HL-60/S4 treated with retinoic acid at 250 ng/mL for 4 days and 3 days (cell line): ENCODE data around the gene ATP6V0D1.

Experiments used
- in situ Hi-C: fragments of 300-500 bp; cut with MboI; formaldehyde crosslinking; loops from 2 replicates; pipeline ENCODE4 v1.7.0; 2022; ENCODE audit warnings: low sequenced_read_pairs

The ATP6V0D1 gene

DNA sequence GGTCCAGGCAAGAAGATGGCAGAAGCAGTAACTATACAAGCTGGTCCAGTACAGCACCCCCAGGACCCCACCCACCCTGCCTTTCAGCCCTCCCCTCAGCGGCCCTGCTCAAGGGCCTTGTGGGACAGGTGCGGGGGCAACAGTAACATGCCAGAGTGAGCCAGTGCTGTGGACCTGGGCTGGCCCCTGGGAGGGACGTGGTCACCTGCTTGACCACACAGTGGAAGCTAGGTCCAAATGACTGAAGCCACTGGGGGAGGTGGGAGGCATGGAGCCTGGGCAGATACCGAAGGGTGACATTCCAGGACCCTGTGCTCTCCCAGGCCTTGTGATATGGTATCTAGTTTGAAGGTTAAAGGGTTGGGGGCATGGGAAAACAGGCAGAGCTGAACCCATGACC, 17.3 kb downstream of the ATP6V0D1 start:
- in situ Hi-C loops, result no loop called here

DNA sequence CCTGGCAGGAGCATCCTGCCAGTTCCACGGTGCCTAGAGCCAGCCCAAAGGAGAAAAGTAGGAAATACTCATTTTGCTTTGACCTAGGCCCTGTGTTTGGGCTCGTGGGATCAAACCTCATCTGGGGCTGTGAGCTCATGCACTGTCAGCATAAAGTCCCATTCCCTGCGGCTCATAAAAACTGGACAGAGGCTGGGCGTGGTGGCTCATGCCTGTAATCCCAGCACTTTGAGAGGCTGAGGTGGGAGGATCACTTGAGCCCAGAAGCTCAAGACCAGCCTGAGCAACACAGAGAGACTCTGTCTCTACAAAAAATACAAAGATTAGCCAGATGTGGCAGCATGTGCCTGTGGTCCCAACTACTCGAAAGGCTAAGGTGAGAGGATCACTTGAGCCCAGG, 17.9 kb downstream of the ATP6V0D1 start:
- in situ Hi-C loops, result no loop called here

GRCh38 chr16:67462279-67462655, 18.7 kb downstream of the ATP6V0D1 start:
- in situ Hi-C loops, result no loop called here

DNA sequence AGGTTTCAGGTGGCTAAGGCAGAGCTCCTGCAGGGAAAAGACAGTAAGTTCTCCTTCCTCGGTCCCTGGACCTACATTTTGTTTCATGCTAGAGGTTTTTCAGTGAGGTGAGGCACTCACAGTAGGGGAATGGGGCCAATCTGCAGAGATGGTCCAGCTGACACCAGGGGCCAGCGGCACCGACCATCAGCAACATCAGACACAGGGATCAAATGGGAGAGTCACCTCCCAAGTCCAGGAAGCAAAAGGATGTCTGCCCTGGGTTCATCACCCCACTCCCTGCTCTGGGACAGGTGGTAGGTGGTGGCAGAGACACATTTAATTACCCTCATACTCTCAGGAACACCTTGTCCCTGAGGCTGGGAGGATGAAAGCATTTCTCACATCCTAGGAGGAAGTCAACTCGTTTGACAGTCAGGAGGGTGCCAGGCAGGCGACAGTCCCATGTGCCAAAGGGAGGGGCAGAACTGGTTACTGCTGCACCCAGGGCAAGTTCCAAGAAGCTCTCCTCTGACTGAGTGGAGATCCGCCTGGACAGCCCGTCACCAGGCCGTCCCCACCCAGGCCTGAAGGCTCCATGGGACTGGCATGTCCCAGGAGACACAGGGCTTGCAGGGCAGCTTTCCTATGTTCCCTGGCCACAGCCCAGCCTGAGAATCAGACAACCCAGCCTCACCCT, 19.2 kb downstream of the ATP6V0D1 start:
- in situ Hi-C loops, result no loop called here

GRCh38 chr16:67460961-67461360, 20.0 kb downstream of the ATP6V0D1 start:
- in situ Hi-C loops, result no loop called here

- in situ Hi-C loops, result no loop called here
These were observed 20.8 kb downstream of the ATP6V0D1 start for GRCh38 chr16:67460168-67460567.

- in situ Hi-C loops, result no loop called here
These were observed 21.2 kb downstream of the ATP6V0D1 start for GRCh38 chr16:67459861-67460150.

DNA sequence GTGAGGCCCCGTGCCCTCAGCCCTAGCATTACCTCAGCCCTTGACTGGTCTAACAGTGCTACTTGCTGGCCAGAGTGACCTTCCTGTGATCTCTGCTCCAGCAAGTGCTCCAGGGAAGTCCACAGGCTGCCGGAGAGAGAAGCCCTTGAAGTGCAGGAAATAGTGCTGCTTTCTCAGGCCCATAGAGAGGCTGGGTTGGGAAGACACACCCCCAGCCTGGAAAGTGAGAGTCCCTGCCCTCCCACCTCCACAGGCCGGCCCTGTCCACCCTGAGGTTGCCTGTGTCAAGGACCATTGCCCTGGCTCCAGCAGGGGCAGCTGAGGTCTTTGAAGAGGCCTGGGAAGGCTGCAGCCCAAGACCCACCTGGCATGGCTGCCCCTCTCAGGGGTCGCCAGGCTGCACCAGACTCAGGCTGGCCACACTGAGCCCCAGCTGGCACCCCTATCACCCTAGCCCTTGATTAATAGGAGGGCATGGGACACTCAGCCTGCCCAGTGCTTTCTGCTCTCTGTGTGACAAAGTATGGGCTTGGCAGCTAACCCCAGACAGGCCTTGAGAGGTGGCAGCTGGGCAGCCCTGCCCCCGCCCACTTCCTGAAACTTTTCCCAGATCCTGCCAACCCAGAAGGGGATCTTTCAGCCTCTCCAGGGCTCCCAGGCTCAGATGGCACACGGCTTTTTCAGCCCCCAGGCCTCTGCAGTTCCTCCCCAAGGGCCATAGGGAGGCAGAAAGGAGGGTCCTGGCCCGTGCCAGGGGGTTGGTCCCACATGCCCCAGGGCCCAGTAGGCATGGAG, 21.7 kb downstream of the ATP6V0D1 start:
- in situ Hi-C loops, result no loop called here

DNA sequence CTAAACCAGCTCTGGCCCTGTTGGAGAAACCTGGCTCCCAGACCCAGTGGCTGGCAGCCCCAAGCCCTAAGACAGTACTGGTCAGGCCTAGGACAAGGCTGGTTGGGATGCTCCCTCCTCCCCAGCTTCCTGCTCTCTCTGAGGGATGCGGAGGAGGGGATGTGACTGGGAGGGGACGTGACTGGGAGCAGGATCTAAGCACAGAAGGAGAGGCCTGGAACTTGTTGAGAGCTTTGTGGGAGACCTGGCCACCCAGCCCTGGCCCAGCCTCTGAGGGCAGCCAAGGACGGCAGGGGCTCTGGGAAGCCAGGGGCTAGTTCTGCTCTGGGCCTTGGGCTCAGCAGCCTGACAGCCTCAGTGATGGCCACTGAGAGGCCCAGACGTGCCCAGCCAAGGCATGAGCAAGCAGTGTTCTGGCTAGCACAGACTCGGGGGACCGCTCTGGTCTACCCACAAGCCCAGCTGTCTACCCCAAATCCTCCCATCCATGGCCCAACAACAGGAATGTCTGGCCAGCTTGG, 22.8 kb downstream of the ATP6V0D1 start:
- in situ Hi-C loops, result no loop called here

GRCh38 chr16:67457611-67458010, 23.3 kb downstream of the ATP6V0D1 start:
- in situ Hi-C loops, result no loop called here

DNA sequence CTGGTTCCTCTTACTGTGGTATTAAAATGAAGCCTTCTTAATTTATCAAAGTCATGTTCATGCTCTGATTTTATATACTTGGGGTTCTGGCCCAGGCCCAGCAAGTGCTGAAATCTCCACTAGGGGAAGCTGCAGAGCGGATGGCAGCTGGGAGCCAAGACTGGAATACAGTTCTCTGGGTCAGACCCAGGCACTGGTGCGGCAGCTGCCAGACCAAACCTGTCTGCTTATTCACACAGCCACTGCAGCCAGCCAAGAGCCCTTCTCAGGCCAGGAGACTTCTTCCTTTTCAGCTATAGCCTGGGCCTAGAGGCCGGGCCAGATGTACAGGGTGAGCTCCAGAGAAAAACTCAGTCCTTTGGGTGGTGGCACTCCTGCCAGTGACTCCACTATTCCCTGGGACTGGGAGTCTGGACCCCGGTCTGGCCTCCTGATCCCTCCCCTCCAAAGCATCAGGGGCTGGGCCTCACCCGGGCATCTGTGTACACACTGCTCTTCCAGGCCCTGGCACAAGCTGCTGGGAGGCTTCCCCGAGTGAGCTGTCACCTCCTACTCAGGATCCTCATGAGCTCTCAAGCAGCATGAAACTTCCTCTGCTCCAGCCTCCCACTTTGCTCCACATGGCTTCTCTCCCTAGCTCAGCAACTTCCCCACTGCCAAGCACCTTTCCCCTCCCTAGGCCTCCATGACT, 24.4 kb downstream of the ATP6V0D1 start:
- in situ Hi-C loops, result no loop called here

GRCh38 chr16:67454852-67455251, 26.1 kb downstream of the ATP6V0D1 start:
- in situ Hi-C loops, result no loop called here

- in situ Hi-C loops, result no loop called here
These were observed 26.9 kb downstream of the ATP6V0D1 start for GRCh38 chr16:67454104-67454503.

DNA sequence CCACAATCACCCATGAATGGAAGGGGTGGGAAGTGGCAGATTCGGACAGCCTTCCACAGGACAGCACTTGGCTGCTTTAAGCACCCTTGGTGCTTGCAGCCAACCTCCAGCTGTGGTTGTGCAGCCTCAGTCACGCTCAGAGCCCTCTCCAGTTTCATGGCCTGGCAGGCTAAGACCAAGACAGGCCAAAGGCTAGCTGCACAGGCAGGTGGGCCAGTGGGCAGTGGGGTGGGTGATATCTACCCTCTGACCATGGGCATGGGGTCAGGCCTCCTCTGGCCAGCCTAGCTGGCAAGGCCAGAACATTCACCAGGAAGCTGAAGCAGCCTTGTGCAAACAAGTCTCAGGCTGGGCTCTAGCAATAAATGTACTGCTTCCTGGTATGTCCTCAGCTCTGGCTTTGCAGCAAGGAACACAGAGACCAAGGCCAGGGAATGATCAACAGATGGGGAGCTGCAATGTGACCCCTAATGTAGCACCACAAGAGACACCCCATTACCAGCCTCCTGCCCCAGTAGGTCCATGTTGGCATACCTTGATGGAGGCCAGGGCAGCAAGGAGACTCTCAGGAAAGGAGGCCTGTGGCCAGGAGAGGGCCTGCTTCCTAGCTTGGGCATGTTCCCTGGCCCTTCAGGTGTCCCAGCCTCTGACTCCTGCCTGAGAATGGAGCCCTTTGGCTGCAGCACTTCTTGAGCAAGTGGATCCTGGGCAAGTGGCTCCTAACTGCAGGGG, 29.1 kb downstream of the ATP6V0D1 start:
- in situ Hi-C loops, result no loop called here

DNA sequence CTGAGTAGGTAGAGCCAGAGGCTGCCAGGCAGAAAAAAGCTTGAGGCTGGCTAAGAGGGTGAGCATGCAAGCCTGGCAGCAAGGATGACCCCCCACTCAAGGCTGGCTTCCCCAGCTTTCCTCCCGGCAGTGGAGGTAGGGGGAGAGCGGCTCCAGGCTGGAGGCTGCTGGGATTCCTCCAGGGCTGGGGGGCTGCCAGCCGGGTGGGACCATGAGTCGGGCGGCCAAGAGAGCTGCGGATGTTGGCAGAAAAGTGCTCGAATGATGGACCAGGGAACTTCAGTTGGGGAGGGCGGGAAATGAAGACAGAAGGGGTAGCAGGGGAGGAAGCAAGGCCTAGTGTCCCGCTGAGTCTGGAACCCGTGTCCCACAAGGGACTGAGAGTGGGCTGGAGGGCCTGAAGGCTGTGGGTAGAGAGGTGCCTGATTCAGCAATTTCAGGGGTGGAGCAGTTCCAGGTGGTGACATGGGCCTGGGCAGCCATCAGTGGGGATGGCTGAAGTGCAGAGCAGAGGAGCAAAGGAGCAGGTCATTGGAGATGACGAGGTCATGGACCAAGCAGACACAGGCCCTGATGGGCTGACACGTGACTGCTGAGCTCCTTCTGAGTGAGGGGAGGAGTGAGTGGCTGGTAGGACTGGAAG, 29.8 kb downstream of the ATP6V0D1 start:
- in situ Hi-C loops, result no loop called here

DNA sequence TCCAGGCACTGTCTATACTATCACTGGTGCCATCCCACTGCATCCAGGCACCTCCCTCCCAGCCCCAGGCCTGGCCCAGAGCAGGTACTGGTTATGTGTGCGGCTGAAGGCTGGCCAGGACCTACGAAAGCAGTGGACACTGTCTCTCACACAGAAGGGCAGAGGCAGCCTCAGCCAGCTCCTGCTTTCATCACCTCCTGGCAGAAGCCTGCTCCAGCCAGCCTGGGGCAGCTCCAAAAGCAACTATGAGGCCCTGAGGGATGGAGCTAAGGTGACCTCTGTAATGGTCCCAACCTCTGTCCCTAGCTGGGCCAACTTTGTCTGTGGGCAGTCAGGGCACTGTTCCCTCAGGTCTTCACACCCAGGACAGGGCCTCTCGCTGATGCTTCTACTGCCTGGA, 31.2 kb downstream of the ATP6V0D1 start:
- in situ Hi-C loops, result loop anchor here (25.0 kb wide), 1 partner anchor 487 kb away; the partner anchor contains the start of gene CES3

GRCh38 chr16:67449336-67449735, 31.6 kb downstream of the ATP6V0D1 start:
- in situ Hi-C loops, result loop anchor here (25.0 kb wide), 1 partner anchor 487 kb away; the partner anchor contains the start of gene CES3

GRCh38 chr16:67448580-67448979, 32.4 kb downstream of the ATP6V0D1 start:
- in situ Hi-C loops, result loop anchor here (25.0 kb wide), 1 partner anchor 486 kb away; the partner anchor contains the start of gene CES3

DNA sequence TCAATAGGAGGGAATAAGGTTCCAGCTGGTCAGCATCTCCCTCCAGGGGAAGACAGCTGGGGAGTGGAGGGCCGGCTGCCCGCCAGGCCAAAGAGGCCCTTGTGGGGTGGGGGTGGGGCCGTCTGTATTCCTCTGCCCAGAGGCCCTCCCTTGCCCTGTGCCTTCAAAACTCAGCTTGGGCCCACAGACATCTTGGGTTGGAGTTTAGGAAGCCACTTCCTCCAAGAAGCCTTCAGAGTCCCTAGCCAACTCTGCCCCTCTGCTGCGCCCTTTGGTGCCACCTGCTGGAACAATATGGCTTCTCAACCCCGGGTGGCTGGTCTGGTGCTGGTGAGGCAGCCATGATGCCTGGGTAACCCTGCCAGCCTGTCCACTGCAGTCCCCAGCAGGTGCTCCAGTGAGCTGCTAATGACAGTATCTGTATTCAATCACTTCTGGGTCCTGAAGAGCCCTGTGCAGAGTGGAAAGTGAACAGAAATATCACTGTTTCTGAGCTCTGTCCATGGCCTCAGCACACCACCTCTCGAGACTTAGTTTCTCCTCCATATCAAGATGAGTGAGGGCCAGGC, 33.4 kb downstream of the ATP6V0D1 start:
- in situ Hi-C loops, result loop anchor here (25.0 kb wide), 1 partner anchor 485 kb away; the partner anchor contains the start of gene CES3

DNA sequence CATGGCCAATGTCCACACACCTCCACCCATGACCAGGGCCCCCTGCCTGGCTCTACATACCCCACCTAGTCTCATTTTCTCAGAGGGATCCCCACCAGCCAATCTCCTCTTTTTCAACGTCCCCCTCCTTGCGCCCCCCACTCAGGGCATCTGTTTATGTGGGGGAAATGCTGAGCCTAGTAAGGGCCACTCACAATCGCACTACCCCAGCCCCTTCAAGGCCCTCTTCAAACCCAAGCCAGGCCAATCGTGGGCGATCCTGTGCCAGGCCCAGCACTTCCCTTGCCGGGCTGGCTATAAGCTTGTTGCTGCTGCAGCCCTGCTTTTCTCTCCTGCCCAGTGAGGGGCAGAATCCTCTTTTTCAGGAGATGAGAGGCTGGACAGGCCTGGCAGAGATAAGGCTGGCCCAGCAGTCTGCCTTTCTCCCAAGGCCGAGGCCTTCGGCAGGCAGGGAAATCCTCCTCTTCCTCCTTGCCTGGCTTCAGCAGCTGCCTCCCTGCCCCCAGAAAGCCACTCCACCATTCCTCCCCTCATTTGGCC, 33.9 kb downstream of the ATP6V0D1 start:
- in situ Hi-C loops, result loop anchor here (25.0 kb wide), 1 partner anchor 485 kb away; the partner anchor contains the start of gene CES3
